SK-N-SH treated with all-trans-retinoic acid at 6 μM for 48 hours (cell line): Measurements from ENCODE around the gene TTC34.

Experiments
- ATAC-seq: fragments of 200-7000 bp; cut with Tn5 transposase; 3 replicates; pipeline ENCODE4 v1.9.1; 2020; ENCODE audit warnings: mild to moderate bottlenecking, moderate library complexity
- ARNTL ChIP-seq: fragments of 450-650 bp; formaldehyde crosslinking; IDR thresholded peaks from 2 replicates; pipeline ENCODE4 v1.5.0; 2020; ENCODE audit warnings: low read depth, mild to moderate bottlenecking, moderate library complexity, borderline replicate concordance
- BACH2 ChIP-seq: fragments of 250-450 bp; sonication (Bioruptor Pico); IDR thresholded peaks from 2 replicates; pipeline ENCODE4 v1.9.0; 2021; ENCODE audit warnings: mild to moderate bottlenecking, borderline replicate concordance
- CREB5 ChIP-seq: fragments of 250-450 bp; sonication (Bioruptor Pico); IDR thresholded peaks from 2 replicates; pipeline ENCODE4 v1.5.1; 2020; ENCODE audit warnings: low read depth, mild to moderate bottlenecking, moderate library complexity
- CSDC2 ChIP-seq: fragments of 250-450 bp; sonication (Bioruptor Pico); IDR thresholded peaks from 2 replicates; pipeline ENCODE4 v1.5.0; 2020; ENCODE audit warnings: mild to moderate bottlenecking, moderate library complexity
- CSRNP3 ChIP-seq: fragments of 250-450 bp; sonication (Bioruptor Pico); IDR thresholded peaks from 2 replicates; pipeline ENCODE4 v1.5.1; 2021; ENCODE audit warnings: mild to moderate bottlenecking, moderate library complexity
- ESRRG ChIP-seq: fragments of 250-450 bp; sonication (Bioruptor Pico); IDR thresholded peaks from 2 replicates; pipeline ENCODE4 v1.6.1; 2021; ENCODE audit warnings: mild to moderate bottlenecking
- GLIS3 ChIP-seq: fragments of 250-450 bp; sonication (Bioruptor Pico); IDR thresholded peaks from 2 replicates; pipeline ENCODE4 v1.5.0; 2020; ENCODE audit warnings: mild to moderate bottlenecking, moderate library complexity
- ISL1 ChIP-seq: fragments of 250-450 bp; sonication (Bioruptor Pico); IDR thresholded peaks from 2 replicates; pipeline ENCODE4 v2.1.2; 2022; ENCODE audit warnings: mild to moderate bottlenecking, moderate library complexity
- OSR1 ChIP-seq: fragments of 250-450 bp; sonication (Bioruptor Pico); IDR thresholded peaks from 2 replicates; pipeline ENCODE4 v1.8.0; 2022; ENCODE audit warnings: moderate library complexity, mild to moderate bottlenecking, inconsistent platforms
- PATZ1 ChIP-seq: fragments of 250-450 bp; sonication (Bioruptor Pico); IDR thresholded peaks from 2 replicates; pipeline ENCODE4 v1.8.0; 2020; ENCODE audit warnings: mild to moderate bottlenecking, moderate library complexity, borderline replicate concordance
- POU6F1 ChIP-seq: fragments of 250-450 bp; sonication (Bioruptor Pico); IDR thresholded peaks from 2 replicates; pipeline ENCODE4 v1.8.0; 2021; ENCODE audit warnings: low read depth, mild to moderate bottlenecking, moderate library complexity, borderline replicate concordance
- PPARA ChIP-seq: fragments of 250-450 bp; sonication (Bioruptor Pico); IDR thresholded peaks from 2 replicates; pipeline ENCODE4 v1.5.0; 2020; ENCODE audit warnings: mild to moderate bottlenecking, borderline replicate concordance
- RARB ChIP-seq: fragments of 250-450 bp; sonication (Bioruptor Pico); IDR thresholded peaks from 2 replicates; pipeline ENCODE4 v1.8.0; 2021; ENCODE audit warnings: mild to moderate bottlenecking, moderate library complexity
- SNAI2 ChIP-seq: fragments of 250-450 bp; sonication (Bioruptor Pico); IDR thresholded peaks from 2 replicates; pipeline ENCODE4 v1.5.0; 2020; ENCODE audit warnings: mild to moderate bottlenecking, moderate library complexity
- TCF4 ChIP-seq: fragments of 250-450 bp; sonication (Bioruptor Pico); IDR thresholded peaks from 2 replicates; pipeline ENCODE4 v1.8.0; 2021; ENCODE audit warnings: mild to moderate bottlenecking, moderate library complexity, borderline replicate concordance
- TOX ChIP-seq: fragments of 250-450 bp; sonication (Bioruptor Pico); IDR thresholded peaks from 2 replicates; pipeline ENCODE4 v1.8.0; 2021; ENCODE audit warnings: mild to moderate bottlenecking, moderate library complexity, borderline replicate concordance
- TSHZ2 ChIP-seq: fragments of 250-450 bp; sonication (Bioruptor Pico); IDR thresholded peaks from 2 replicates; pipeline ENCODE4 v1.5.0; 2020; ENCODE audit warnings: mild to moderate bottlenecking, moderate library complexity
- ZC3H10 ChIP-seq: fragments of 250-450 bp; sonication (Bioruptor Pico); IDR thresholded peaks from 2 replicates; pipeline ENCODE4 v1.5.1; 2021; ENCODE audit warnings: mild to moderate bottlenecking, moderate library complexity
- ZFP3 ChIP-seq: fragments of 250-450 bp; sonication (Bioruptor Pico); IDR thresholded peaks from 2 replicates; pipeline ENCODE4 v1.5.0; 2020; ENCODE audit warnings: mild to moderate bottlenecking, moderate library complexity
- ZFP30 ChIP-seq: fragments of 450-650 bp; formaldehyde crosslinking; IDR thresholded peaks from 2 replicates; pipeline ENCODE4 v1.5.0; 2022; ENCODE audit warnings: mild to moderate bottlenecking, moderate library complexity
- ZNF565 ChIP-seq: fragments of 450-650 bp; formaldehyde crosslinking; conservative IDR thresholded peaks from 2 replicates; pipeline ENCODE4 v1.5.0; 2020; ENCODE audit warnings: low read depth, mild to moderate bottlenecking, moderate library complexity
- ZNF70 ChIP-seq: fragments of 450-650 bp; formaldehyde crosslinking; IDR thresholded peaks from 2 replicates; pipeline ENCODE4 v1.5.0; 2020; ENCODE audit warnings: mild to moderate bottlenecking, moderate library complexity
- ZNF8 ChIP-seq: fragments of 450-650 bp; formaldehyde crosslinking; IDR thresholded peaks from 2 replicates; pipeline ENCODE4 v1.5.0; 2020; ENCODE audit warnings: mild to moderate bottlenecking, moderate library complexity

TTC34 gene

GRCh38 chr1:2645143-2645542, 156.3 kb downstream of the TTC34 start:
- no peak for ATAC-seq
- TF ChIP-seq TSHZ2 (CRISPR knock-in tag) = no peak
- TF ChIP-seq ZNF565 = no peak
- no peak for TF ChIP-seq TCF4
- no peak for TF ChIP-seq OSR1 (CRISPR knock-in tag)
- TF ChIP-seq CSDC2 (CRISPR knock-in tag) = no peak
- no peak for TF ChIP-seq BACH2 (CRISPR knock-in tag)
- no peak for TF ChIP-seq CSRNP3 (CRISPR knock-in tag)
- no peak for TF ChIP-seq PATZ1
- TF ChIP-seq GLIS3 (CRISPR knock-in tag) = no peak
- no peak for TF ChIP-seq SNAI2 (CRISPR knock-in tag)
- TF ChIP-seq TOX (CRISPR knock-in tag) = no peak
- TF ChIP-seq ZFP30 = no peak
- TF ChIP-seq ZNF70 (CRISPR knock-in tag) = no peak
- TF ChIP-seq ISL1 (CRISPR knock-in tag) = no peak
- no peak for TF ChIP-seq ZNF8 (CRISPR knock-in tag)
- TF ChIP-seq ZC3H10 (CRISPR knock-in tag) = no peak
- TF ChIP-seq PPARA (CRISPR knock-in tag) = no peak
- no peak for TF ChIP-seq CREB5 (CRISPR knock-in tag)
- TF ChIP-seq ESRRG = no peak
- no peak for TF ChIP-seq ZFP3

- TF ChIP-seq ZFP3 = no peak
- TF ChIP-seq ESRRG = no peak
- TF ChIP-seq ZNF565 = no peak
- no peak for TF ChIP-seq POU6F1 (CRISPR knock-in tag)
- TF ChIP-seq CSDC2 (CRISPR knock-in tag) = no peak
- no peak for TF ChIP-seq OSR1 (CRISPR knock-in tag)
- no peak for TF ChIP-seq ISL1 (CRISPR knock-in tag)
- no peak for TF ChIP-seq ARNTL (CRISPR knock-in tag)
- no peak for TF ChIP-seq ZNF70 (CRISPR knock-in tag)
- TF ChIP-seq BACH2 (CRISPR knock-in tag) = no peak
- no peak for TF ChIP-seq RARB (CRISPR knock-in tag)
- TF ChIP-seq TCF4 = no peak
- TF ChIP-seq TSHZ2 (CRISPR knock-in tag) = no peak
- no peak for TF ChIP-seq ZC3H10 (CRISPR knock-in tag)
- no peak for ATAC-seq
Observed at GRCh38 chr1:2644591-2645101, 156.8 kb downstream of the TTC34 start.
